Vagina (tissue), 2 donors: ENCODE data around the gene MBD6.

Experiments used
- POLR2A ChIP-seq, 2 donors: fragments of 450-650 bp; IDR thresholded peaks; one replicate each; pipeline ENCODE4 v1.6.1; 2017; ENCODE audit warnings: antibody characterized with exemption in 2 of 2, mild to moderate bottlenecking in 2 of 2, moderate library complexity in 2 of 2
- POLR2AphosphoS5 ChIP-seq, 2 donors: sonication (generic); formaldehyde crosslinking; IDR thresholded peaks; one replicate each; pipeline ENCODE4 v1.9.0; 2017; ENCODE audit warnings: antibody characterized with exemption in 2 of 2, mild to moderate bottlenecking in 2 of 2, low read depth in 1 of 2; ENCODE audit not compliant: insufficient read depth in 1 of 2
- TF ChIP-seq, protein P1 (sequence below), 3 experiments: fragments of 450-650 bp in 2 of 3; fragments of 200-600 bp in 1 of 3; sonication (generic) in 1 of 3; IDR thresholded peaks; one replicate each; pipeline ENCODE4 v1.5.1; 2017 to 2019; ENCODE audit warnings: antibody characterized with exemption in 3 of 3, mild to moderate bottlenecking in 2 of 3, moderate library complexity in 2 of 3

DNA sequence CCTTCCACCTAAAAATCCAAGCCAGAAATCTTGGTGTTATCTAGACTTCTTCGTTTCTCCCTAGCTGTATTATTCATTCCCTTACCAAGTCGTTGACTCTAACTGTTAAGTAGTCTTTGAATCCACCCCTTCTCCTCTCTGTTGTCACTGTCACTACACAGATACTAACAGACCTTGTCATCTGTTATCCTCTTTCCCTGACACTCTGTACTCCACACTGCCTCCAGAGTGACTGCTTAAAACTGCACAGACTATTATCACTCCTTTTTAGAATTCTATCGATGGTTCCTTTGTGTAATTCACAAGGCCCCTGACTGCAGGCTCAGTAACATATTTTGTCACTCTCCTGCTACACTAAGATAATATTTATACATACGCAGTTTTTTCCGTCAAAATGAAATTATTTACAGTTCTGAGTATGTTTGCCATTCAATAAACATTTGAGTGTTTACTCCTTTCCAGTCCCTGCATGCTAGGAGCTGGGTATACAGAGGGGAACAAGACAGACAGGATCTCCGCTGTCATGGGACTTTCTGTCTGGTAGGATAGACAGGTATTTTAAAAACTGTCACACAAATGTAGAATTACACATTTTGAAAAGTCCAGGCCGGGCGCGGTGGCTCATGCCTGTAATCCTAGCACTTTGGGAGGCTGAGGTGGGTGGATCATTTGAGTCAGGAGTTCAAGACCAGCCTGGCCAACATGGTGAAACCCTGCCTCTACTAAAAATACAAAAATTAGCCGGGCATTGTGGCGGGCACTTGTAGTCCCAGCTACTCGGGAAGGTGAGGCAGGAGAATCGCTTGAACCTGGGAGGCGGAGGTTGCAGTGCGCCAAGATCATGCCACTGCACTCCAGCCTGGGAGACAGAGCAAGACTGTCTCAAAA is 31.0 kb upstream of the MBD6 start:
- TF ChIP-seq, protein P1, sequence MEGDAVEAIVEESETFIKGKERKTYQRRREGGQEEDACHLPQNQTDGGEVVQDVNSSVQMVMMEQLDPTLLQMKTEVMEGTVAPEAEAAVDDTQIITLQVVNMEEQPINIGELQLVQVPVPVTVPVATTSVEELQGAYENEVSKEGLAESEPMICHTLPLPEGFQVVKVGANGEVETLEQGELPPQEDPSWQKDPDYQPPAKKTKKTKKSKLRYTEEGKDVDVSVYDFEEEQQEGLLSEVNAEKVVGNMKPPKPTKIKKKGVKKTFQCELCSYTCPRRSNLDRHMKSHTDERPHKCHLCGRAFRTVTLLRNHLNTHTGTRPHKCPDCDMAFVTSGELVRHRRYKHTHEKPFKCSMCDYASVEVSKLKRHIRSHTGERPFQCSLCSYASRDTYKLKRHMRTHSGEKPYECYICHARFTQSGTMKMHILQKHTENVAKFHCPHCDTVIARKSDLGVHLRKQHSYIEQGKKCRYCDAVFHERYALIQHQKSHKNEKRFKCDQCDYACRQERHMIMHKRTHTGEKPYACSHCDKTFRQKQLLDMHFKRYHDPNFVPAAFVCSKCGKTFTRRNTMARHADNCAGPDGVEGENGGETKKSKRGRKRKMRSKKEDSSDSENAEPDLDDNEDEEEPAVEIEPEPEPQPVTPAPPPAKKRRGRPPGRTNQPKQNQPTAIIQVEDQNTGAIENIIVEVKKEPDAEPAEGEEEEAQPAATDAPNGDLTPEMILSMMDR (IDR thresholded peaks at IDR 0.05): no peak
- TF ChIP-seq POLR2AphosphoS5 (IDR thresholded peaks at IDR 0.05; ENCODE audit: insufficient read depth in 1 of 2, low read depth in 1 of 2): no peak
- TF ChIP-seq POLR2A (IDR thresholded peaks at IDR 0.05): no peak
